OCI-LY3 (cell line): ENCODE results near the gene CARS1.

Experiments used
- H2AFZ ChIP-seq: fragments of 200-600, 300-600 bp; shearing (Covaris generic); 2 replicates; pipeline ENCODE4 v1.6.0; 2014; ENCODE audit warnings: antibody characterized with exemption, low read depth, low read length
- H3K27ac ChIP-seq: fragments of 200-600, 300-600 bp; sonication (generic); 2 replicates; pipeline ENCODE4 v1.5.1; 2014; ENCODE audit warnings: mild to moderate bottlenecking, low read length, moderate library complexity, mixed read lengths
- H3K27me3 ChIP-seq: fragments of 200-600, 300-600 bp; sonication (generic); 2 replicates; pipeline ENCODE4 v1.6.1; 2014; ENCODE audit warnings: low read depth, low read length, mixed read lengths
- H3K36me3 ChIP-seq: fragments of 200-600, 300-600 bp; sonication (generic); replicated peaks from 2 replicates; pipeline ENCODE3; 2014; ENCODE audit warnings: low read depth, low read length, mixed read lengths
- H3K4me1 ChIP-seq: fragments of 300-600, 200-600 bp; sonication (generic); 2 replicates; pipeline ENCODE4 v1.6.1; 2014; ENCODE audit warnings: low read length, mixed read lengths
- H3K4me2 ChIP-seq: fragments of 200-600, 300-600 bp; sonication (generic); 2 replicates; pipeline ENCODE4 v1.6.1; 2014; ENCODE audit warnings: low read length, mixed read lengths
- H3K4me3 ChIP-seq: fragments of 300-600, 200-600 bp; sonication (generic); 2 replicates; pipeline ENCODE4 v1.5.1; 2014; ENCODE audit warnings: antibody characterized with exemption, mild to moderate bottlenecking, low read length, moderate library complexity
- H3K79me2 ChIP-seq: fragments of 300-600, 200-600 bp; shearing (Covaris generic); 2 replicates; pipeline ENCODE4 v1.6.1; 2014; ENCODE audit warnings: mild to moderate bottlenecking, low read length, mixed read lengths
- H3K9ac ChIP-seq: fragments of 300-600, 200-600 bp; shearing (Covaris generic); 2 replicates; pipeline ENCODE4 v1.6.0; 2014; ENCODE audit warnings: mild to moderate bottlenecking, low read length, moderate library complexity
- H3K9me3 ChIP-seq: fragments of 200-600, 300-600 bp; shearing (Covaris generic); 2 replicates; pipeline ENCODE4 v1.6.1; 2014; ENCODE audit warnings: low read length, mixed read lengths; ENCODE audit not compliant: insufficient read depth
- H4K20me1 ChIP-seq: fragments of 200-600, 300-600 bp; sonication (generic); 2 replicates; pipeline ENCODE4 v1.6.1; 2016; ENCODE audit warnings: low read length, mixed read lengths; ENCODE audit not compliant: insufficient read depth
- CTCF ChIP-seq: fragments of 200-600, 300-600 bp; sonication (generic); IDR thresholded peaks from 2 replicates; pipeline ENCODE4 v1.5.1; 2014; ENCODE audit warnings: antibody characterized with exemption, low read length, low read depth
- EZH2phosphoT487 ChIP-seq: fragments of 200-600 bp; shearing (Covaris generic); IDR thresholded peaks from 2 replicates; pipeline ENCODE4 v1.6.1; 2018; ENCODE audit warnings: antibody characterized with exemption, mixed run types, low read depth

The CARS1 gene

DNA sequence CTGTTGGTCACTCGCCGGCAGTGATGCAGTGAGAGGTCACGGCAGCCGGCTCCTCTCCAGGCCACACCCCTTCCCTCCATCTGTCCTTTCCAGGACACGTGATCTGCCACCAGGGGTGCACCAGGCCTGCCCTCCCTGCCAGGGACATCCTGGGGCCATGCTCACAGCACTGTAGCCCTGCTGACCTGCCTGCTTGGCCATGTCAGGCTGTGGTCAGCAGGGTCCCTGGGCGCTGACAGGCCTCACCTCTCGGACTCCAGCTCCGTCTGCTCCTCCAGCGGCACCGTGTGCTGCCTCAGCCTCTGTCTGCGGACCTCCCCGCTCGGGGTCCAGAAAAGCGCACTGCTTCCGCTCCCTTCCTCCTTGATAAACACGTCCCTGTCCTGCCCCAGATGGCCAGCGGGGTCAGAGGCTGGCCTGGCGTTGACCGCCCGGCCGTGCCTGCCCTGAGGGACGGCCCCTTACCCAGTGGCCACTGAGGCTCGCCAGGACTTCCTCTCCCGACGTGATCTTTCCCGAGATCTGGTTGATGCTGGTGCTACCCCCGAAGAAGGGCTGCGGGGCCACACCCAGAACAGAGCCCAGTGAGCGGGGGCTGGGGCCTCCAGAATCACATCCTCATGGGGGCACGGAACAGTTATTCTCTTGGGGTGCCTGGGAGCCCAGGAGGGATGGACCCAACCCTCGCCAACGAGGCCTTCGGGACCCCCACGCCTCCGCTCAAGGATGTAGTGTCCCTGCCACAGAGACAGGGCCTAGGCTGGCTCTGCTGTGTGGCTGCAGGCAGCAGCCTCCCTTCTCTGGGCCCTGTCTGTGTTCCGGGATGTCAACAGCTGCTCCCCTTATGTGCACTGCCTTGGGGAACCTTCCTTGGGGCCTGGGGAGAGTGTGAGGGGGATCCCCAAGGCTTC lies 36.3 kb upstream of the CARS1 start:
- no peaks in the 10 kb centered on the region for H3K36me3 ChIP-seq
- H3K9me3 ChIP-seq, result no peaks in the 10 kb centered on the region
- TF ChIP-seq EZH2phosphoT487, result no peak
- no peak for TF ChIP-seq CTCF
- H3K4me3 ChIP-seq, result no peak overlapping the region
- H3K4me2 ChIP-seq, result no peak overlapping the region
- H4K20me1 ChIP-seq, result no peaks in the 10 kb centered on the region
- no peak overlapping the region for H2AFZ ChIP-seq
- no peaks in the 10 kb centered on the region for H3K4me1 ChIP-seq
- H3K79me2 ChIP-seq, result no peaks in the 10 kb centered on the region
- H3K9ac ChIP-seq, result no peak overlapping the region
- H3K27ac ChIP-seq, result no peak overlapping the region
- no peaks in the 10 kb centered on the region for H3K27me3 ChIP-seq

- no peak for TF ChIP-seq EZH2phosphoT487
- TF ChIP-seq CTCF, result no peak
- Histone ChIP-seq H3K4me3 (no peak overlapping the region), H3K27ac (no peak overlapping the region), H3K9me3 (no peaks in the 10 kb centered on the region), H3K79me2 (no peaks in the 10 kb centered on the region), H2AFZ (no peak overlapping the region), H3K27me3 (no peaks in the 10 kb centered on the region), H3K36me3 (no peaks in the 10 kb centered on the region), H3K4me2 (no peak overlapping the region), H3K4me1 (no peaks in the 10 kb centered on the region), H3K9ac (no peak overlapping the region), H4K20me1 (no peaks in the 10 kb centered on the region)
These were observed 35.4 kb upstream of the CARS1 start for GRCh38 chr11:3092603-3093141.

DNA sequence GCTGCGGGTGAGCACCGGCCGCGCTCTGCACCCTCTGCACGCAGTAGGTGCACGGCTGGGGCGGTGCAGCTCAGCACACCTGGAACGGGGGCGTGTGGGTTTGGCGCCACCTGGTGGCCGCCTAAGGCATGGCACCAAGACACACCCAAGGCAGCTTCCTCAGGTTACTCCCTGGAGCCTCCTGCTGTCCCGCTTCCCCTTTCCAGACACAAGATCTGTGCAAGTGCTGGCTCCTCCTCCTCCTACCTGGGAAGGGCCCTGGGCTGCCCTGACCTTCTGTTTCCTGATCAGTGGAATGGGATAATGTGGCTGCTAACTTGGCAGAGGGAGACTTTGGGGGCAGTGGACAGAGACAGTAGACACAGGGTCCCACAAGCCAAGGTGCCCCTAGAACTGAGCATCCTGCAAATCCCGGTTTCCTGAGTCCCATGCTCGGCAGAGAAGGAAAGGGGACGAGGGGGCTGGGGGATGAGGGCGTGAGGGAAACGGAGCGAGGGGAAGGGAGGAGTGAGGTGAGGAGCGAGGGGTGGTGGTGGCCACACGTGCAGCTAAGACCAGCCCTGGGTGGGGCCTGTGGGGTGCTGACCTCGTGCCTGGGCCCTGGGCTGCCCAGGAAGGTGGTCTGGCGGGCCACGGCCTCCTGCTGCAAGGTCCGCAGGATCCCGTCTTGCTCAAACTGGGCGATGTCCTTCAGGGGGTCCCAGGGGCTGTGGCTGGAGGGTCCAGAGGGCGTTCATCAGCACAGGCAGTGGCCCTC lies 34.8 kb upstream of the CARS1 start:
- no peaks in the 10 kb centered on the region for H3K9me3 ChIP-seq
- no peaks in the 10 kb centered on the region for H3K27me3 ChIP-seq
- no peak overlapping the region for H3K27ac ChIP-seq
- TF ChIP-seq EZH2phosphoT487, result no peak
- peak; percentile 92 for TF ChIP-seq CTCF
- H3K4me3 ChIP-seq, result no peak overlapping the region
- H2AFZ ChIP-seq, result no peak overlapping the region
- H3K36me3 ChIP-seq, result no peaks in the 10 kb centered on the region
- H3K4me2 ChIP-seq, result peak overlapping the region; percentile 44
- H4K20me1 ChIP-seq, result no peaks in the 10 kb centered on the region
- no peaks in the 10 kb centered on the region for H3K4me1 ChIP-seq
- no peak overlapping the region for H3K9ac ChIP-seq
- H3K79me2 ChIP-seq, result no peaks in the 10 kb centered on the region
